HG03354 (cell line): ENCODE measurements around the gene PCSK5.
"Not testable (repeated sequence)": the region's sequence is repeated elsewhere in the genome, so short reads cannot be mapped to it uniquely, and the experiment has no call there.

ENCODE experiments used
- ATAC-seq: cut with Tn5 transposase; IDR thresholded peaks from one replicate; pipeline ENCODE4 v1.9.1; 2021; ENCODE audit warnings: mild to moderate bottlenecking; ENCODE audit not compliant: unreplicated experiment, poor library complexity, severe bottlenecking

PCSK5 gene

DNA sequence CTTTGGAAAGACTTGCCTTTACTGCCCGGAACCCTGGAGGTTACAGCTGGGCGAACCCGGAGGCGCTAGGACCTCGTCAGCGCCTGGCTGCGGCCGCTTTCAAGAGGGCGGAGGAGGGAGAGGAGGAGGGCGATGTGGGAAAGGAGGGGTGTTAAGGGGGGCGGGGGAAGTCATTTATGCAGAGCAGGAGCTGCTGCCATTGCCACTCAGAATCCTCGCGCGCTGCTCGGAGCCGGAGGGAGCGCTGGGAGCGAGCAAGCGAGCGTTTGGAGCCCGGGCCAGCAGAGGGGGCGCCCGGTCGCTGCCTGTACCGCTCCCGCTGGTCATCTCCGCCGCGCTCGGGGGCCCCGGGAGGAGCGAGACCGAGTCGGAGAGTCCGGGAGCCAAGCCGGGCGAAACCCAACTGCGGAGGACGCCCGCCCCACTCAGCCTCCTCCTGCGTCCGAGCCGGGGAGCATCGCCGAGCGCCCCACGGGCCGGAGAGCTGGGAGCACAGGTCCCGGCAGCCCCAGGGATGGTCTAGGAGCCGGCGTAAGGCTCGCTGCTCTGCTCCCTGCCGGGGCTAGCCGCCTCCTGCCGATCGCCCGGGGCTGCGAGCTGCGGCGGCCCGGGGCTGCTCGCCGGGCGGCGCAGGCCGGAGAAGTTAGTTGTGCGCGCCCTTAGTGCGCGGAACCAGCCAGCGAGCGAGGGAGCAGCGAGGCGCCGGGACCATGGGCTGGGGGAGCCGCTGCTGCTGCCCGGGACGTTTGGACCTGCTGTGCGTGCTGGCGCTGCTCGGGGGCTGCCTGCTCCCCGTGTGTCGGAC, at the start of gene PCSK5:
TSS of gene PCSK5 (plus strand) at position 202 of the 805 bp plus-strand sequence. CDS start at position 711, 509 bp downstream.
- peak; percentile 88 for ATAC-seq

DNA sequence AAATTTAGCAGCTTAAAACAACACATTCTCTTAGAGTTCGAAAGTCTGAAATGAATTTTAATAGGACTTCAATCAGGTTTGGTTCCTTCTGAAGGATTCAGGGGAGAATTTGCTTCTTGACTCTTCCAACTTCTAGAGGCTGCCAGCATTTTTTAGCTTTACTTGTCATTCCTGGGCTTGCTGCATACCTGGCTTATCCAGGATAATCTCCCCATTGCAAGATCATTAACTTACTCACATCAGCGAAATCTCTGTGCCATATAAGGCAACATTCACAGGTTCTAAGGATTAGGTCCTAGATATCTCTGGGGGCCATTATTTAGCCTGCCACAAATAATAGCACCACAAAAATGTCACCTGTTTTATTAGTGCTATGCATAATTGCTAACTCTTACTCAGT, 46.2 kb upstream of the PCSK5 start:
- ATAC-seq = no peak

DNA sequence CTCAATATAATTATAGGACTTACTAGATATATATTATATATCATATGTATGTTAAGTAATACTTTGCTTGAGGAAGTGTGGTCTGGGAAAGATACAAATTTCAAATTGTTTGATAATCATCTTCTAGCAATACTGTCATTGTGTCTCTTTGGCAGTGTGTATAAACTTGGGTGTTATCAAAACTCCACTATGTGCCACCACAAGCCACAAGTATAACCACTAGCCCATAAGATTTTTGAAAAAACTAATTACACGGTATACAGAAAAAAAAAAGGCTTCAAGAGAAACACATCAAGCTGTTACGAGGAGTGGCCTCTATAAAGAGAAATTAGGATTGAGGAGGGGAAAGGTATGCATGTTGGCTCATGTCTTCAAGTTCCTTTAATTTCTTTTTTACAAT, 44.7 kb upstream of the PCSK5 start:
- no peak for ATAC-seq

DNA sequence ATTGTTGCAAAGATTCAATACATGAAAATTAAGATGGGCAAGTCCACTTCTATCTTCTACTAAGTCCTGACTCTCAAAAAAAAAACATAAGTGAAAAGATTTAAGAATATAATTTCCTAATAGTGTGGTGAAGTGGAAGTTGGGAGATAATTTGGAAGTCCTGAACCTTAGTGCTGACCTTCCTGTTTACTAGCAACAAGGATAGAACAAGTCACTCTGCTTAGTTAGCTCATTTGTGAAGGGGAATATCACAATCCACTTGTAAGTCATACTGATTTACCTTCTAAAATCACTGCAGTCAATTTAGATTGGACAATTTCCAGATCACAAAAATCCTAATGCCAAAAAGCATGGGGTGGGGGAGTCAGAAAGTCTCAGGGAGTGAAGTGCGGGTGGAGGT, 43.4 kb upstream of the PCSK5 start:
- ATAC-seq = no peak

DNA sequence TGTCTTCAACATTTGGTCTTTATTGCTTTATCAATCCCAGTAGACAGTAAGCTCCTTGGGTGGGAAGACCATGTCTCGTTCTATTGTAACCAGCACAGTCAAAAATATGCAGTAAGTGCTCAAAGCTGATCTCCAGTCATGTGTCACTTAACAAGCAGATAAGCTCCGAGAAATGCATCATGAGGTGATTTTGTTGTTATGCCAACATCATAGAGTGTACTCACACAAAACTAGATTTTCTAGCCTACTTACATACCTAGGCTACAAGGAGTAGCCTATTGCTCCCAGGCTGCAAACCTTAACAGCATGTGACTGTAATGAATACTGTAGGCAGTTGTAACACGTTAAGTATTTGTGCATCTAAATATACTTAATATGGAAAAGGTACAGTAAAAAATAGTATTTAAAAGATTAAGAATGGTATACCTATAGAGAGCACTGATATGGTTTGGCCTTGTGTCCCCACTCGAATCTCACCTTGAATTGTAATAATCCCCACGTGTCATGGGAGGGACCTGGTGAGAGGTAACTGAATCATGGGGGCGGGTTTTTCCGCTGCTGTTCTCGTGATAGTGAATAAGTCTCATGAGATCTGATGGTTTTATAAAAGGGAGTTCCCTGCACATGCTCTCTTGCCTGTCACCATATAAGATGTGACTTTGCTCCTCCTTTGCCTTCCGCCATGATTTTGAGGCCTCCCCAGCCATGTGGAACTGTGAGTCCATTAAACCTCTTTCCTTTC, 39.8 kb upstream of the PCSK5 start:
- no peak for ATAC-seq

DNA sequence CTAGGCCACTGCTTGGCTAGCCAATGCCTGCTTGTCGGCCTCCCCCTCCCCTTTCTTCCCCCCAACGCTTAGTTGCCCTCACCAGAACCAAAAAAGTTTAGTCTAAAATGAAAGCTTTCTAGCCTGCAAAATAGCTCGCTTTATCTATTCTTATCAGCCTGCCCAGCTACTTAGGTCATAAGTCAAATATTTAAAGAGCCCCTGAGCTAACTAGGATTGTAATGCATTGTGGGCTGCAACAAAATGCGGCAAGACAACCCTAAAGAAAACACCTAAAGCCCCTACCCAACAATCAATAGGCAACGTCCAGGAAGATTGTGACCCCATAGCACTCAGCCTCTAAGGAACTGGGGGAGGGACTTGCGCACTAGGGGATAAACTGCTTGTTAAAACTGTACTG, 38.6 kb upstream of the PCSK5 start:
- ATAC-seq = no peak

DNA sequence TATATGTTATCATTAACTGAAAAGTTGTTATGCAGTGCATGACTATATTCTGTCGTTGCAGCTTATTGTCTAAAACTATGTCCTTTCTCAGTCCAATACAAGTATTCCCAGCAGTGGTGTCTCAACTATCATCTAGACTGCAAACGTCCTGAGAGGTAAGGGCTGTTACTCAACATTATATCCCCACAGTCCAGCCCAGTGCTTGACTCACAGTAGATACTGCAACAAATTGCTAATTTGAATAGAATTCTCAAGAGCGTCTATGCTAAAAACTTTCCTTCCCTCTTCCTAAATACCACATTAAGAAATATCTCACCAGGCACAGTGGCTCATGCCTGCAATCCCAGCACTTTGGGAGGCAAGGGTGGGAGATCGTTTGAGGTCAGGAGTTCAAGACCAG, 37.7 kb upstream of the PCSK5 start:
- no peak for ATAC-seq

DNA sequence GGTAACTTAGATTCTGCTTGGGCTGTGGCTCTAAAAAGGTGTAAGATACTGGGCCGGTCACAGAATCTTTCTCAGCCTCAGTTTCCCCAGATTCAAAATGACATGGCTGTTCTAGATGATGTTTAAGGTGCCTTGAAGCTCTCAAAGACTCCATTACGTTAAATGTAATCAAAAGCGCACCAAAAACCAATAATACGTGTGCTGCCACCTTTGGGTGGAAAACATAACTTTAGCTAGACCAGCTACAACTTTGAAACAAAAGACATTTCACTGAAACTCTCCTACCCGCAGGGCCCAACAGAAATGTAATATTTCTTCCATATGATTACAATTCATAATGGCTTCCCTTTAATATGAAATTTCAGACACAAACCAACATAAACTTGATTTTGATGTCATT, 35.0 kb upstream of the PCSK5 start:
- ATAC-seq = no peak

DNA sequence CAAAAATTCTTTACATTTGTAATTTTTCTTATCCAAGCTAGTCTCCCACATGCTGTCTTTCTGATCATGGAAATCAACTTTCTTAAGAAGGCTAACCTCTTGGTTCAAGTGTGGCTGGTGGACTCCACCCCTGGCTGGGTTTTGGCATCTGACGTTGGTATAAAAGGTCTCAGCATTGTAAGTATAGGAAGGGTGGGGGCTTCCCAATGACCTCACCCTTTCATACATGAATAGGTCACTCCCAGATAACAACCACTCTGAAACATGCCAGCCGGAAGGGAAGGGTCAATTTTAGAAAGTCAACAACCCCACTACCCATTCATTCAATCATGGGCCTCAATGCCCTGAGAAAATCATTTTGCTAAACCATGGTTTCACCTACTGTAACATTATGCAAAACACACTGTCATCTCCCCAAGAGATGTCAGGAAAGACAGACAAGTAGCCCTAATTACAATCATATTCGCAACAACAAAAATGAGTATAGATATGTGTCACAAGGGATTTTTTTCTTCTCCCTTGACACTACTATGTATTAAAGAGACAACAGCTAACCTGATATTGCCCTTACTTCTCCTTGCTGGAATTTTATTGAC, 31.9 kb upstream of the PCSK5 start:
- peak; percentile 53 for ATAC-seq

DNA sequence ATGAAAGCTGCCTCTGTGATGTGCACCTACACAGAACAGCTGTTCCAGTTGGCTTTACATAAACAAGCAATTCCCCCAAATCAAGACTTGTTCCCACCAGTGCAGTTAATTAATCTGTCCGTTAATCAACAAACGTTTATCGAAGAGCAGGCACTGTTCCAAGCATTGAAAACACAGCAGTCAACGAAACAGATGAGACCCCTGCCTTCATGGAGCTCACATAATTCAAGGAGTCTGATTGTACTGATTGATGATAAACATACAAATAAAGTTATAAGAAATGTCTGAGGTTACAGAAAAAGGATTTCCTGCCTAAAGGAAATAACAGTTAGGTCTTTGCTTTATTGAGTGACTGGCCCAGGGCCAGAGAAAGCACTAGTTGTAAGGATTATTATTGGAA, 26.2 kb upstream of the PCSK5 start:
- ATAC-seq = no peak

DNA sequence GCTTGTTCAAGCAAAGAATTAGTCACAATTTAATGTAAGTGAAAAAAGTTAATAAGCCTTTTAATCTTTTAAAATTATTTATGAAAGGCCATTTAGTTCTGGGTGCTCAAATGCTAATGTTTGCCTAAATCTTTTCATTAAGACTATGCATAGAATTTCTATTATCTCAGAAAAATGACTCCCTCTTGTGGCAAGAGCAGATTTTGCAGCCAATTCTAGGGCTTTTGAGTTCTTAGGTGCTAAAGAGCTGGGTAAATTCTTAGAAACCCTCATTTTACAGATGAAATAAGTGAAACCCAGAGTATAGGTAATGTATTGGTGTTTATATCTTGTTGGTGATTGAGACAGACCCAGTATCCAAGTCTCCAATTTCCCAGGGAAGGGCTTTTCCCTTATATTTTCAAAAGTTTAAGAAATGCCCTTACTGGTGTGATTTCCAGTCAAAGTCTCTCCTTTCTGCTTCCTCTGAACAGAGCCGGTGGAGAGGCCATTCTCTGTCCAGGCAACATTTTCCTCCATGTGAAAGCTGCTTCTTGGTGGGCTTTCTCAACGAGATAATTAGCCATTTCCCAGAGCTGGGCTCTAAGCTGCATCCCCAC, 24.1 kb upstream of the PCSK5 start:
- peak; percentile 62 for ATAC-seq

DNA sequence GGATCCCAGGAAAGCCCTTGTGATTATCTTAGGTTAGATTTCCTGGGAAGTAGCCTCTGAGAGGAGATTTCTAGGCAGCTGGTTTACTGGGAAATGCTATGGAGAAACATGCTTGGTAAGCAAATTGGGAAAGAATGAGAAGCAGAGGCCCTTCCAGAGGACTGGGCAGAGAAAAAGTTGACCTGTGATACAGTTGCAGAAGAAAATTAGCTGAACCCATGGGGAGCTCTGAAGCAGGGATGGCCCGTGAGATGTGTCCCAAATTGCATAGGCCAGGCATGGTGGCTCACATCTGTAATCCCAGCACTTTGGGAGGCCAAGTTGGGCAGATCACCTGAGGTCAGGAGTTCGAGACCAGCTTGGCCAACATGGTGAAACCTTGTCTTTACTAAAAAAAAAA, 21.9 kb upstream of the PCSK5 start:
- ATAC-seq = not testable (repeated sequence)

DNA sequence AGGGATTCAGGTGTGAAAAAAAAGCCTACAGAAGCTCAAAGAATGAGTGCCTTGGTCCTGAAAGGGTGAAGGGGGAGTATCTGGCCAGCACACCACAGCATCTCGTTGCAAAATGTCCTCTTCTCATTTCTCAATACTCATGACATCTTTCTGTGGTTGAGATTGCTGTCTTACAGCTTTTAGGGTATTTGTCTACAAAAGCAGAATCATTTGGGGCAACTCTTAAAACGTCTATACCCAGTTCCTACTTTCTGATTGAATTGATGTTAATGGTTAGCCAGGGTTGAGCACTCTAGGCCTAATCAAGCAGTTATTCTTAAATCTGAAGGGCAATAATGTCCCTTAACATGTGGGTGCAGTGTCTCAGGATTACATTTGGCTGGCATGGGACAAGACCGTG, 21.2 kb upstream of the PCSK5 start:
- ATAC-seq = peak; percentile 48

DNA sequence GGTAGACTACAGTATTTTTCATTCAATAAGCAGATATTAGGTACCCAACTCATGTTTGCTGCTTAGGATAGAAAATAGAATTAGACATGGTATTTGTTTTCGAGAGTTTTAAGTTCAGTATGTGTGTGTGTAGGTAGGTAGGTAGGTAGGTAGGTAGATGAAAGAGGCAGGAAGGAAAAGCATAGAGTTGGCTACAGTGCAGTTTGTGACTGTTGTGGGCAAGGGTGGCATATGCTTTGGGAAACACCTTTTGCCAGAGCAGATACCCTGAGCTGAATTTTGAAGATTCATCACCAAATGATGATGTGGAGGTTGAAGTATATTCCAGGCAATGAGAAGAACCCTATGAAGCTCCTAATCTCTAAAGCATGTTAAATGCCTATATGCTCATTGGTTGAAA, 20.0 kb upstream of the PCSK5 start:
- ATAC-seq = no peak

DNA sequence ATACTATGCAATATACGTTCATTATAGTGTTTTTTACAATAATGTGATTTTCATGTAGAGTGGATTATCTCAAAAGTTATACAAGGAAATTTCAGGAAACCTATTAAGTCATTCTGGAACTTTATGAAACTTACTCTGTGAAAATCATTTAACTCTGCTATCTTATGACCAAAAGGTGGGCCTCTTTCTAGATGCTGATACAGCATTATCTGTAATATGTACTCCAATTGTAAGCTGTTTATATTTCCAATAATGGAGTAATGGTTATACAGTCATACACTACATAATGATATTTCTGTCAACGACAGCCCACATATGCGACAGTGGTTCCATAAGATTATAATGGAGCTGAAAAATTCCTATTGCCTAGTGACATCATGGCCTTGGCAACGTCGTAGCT, 18.8 kb upstream of the PCSK5 start:
- no peak for ATAC-seq

DNA sequence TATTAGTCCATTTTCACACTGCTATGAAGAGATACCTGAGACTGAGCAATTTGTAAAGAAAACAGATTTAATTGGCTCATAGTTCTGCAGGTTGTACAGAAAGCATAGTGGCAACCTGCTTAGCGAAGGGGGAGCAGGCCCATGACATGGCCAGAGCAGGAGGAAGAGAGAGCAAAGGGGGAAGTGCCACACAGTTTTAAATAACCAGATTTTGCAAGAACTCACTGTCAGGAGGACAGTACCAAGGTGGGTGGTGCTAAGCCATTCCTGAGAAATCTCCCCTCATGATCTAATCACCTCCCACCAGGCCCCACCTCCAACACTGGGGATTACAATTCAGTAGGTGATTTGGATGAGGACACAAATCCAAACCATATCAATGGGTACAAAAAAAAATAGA, 16.8 kb upstream of the PCSK5 start:
- no peak for ATAC-seq

DNA sequence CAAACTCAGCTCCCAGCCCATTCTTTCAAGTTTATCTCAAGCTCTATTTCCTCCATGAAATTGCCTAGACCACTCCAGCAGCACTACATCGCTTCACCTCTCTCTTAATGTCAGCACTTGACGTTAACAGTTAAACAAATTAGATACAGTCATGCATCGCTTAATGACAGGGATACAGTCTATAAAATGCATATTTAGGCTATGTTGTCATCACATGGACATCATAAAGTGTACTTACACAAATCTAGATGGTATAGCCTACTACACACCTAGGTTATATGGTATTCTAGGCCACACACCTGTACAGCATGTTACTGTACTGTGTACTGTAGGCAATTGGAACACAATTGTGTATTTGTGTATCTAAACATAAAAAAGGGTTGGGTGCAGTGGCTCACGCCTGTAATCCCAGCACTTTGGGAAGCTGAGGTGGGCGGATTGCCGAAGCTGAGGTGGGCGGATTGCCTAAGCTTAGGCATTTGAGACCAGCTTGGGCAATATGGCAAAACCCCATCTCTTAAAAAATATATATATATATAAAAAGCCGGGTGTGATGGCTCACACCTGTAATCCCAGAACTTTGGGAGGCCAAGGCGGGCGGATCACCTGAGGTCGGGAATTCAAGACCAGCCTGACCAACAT, 13.4 kb upstream of the PCSK5 start:
- no peak for ATAC-seq

DNA sequence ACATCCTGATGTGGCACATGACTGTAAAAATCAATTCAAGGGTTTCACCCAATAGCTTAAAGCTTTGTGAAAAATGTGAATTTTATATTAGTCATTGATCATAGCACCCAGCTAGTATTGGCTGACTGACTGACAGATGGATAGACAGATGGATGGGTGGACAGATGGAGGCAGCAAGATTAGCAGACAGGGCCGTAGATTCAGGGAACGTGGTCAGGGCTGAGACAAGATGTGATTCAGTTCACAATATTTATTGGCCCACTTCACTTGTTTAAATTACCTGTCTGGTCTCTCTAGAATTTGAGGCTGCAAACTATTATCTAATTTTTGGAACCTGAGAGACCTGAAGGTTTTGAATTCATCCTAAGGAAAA, 12.0 kb upstream of the PCSK5 start:
- no peak for ATAC-seq

DNA sequence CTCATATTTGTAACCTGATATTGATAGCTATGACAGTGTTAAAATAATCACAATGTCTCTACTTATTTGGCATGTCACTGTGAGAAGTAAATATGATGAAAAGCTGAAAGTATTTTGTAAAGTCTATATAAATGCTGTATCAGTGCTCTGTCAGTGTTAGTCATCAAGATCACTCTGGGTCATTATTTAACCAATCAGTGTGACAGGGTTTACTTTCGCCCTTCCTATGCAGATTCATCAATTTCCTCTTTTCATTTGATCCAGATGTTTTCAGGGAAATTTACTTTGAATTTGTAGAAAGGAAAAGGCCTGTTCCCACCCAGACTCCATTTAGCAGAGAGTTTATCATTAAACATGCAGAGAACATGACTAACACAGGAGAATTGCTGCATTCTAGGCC, 9.9 kb upstream of the PCSK5 start:
- no peak for ATAC-seq

DNA sequence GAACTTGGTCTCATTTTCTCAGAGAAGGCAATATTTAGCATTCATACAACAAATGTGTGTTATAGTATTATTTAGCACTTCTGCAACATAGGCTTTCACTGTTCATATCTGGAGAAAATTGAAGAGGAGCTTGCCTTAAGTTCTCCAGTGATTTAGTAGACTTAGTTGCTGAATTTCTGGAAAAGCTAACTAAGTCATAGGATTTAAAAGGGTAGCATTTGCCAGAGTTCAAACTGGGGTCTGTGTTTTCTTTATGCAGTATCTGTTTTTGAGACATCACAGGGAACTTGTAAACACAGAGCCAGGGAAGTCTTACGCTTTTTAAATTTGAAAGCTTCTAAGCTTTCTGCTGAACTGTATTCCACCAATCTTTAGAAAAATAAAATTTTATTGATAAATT, 8.7 kb upstream of the PCSK5 start:
- ATAC-seq = no peak
